Measurements from ENCODE around the gene CCDC71L. TPM values are rescaled to one million over a fixed set of nuclear protein-coding genes. Genes with fewer than 3 reads are reported as not detected.

CCDC71L gene
- total RNA-seq, 1 donor from 2014 or later, result 25.7 TPM

- intact Hi-C loops (cut with DNase I), result no loop called here
Observed at GRCh38 chr7:106653488-106653887, 7.5 kb downstream of the CCDC71L start.

GRCh38 chr7:106652909-106653308, 8.0 kb downstream of the CCDC71L start:
- H3K27ac ChIP-seq, result no peak overlapping the region
- peaks cover 10% of the 10 kb centered on the region for H3K4me1 ChIP-seq
- DNase-seq (no peak), ATAC-seq (no peak)
- intact Hi-C loops (cut with DNase I), result no loop called here
- no peaks in the 10 kb centered on the region for H3K9me3 ChIP-seq
- no peak overlapping the region for H3K4me3 ChIP-seq
- H3K36me3 ChIP-seq, result no peaks in the 10 kb centered on the region
- no peak for TF ChIP-seq CTCF (IDR thresholded peaks at IDR 0.05)
- H3K27me3 ChIP-seq, result no peaks in the 10 kb centered on the region

More at GRCh38 chr7:106653488-106653887, 7.5 kb downstream of the CCDC71L start:
- Histone ChIP-seq H3K27ac (no peak overlapping the region), H3K27me3 (no peaks in the 10 kb centered on the region), H3K9me3 (no peaks in the 10 kb centered on the region), H3K4me3 (no peak overlapping the region), H3K4me1 (peaks cover 16% of the 10 kb centered on the region), H3K36me3 (no peaks in the 10 kb centered on the region)
- TF ChIP-seq CTCF (IDR thresholded peaks at IDR 0.05), result no peak
- ATAC-seq, result no peak
- DNase-seq, result no peak

GRCh38 chr7:106652092-106652491, 8.9 kb downstream of the CCDC71L start:
- ATAC-seq (no peak), DNase-seq (no peak)
- Histone ChIP-seq H3K4me3 (no peak overlapping the region), H3K27me3 (no peaks in the 10 kb centered on the region), H3K27ac (no peak overlapping the region), H3K4me1 (peaks cover 2% of the 10 kb centered on the region), H3K36me3 (no peaks in the 10 kb centered on the region), H3K9me3 (no peaks in the 10 kb centered on the region)
- no peak for TF ChIP-seq CTCF (IDR thresholded peaks at IDR 0.05)
- intact Hi-C loops (cut with DNase I), result no loop called here

GRCh38 chr7:106646256-106646655, 14.7 kb downstream of the CCDC71L start:
- Histone ChIP-seq H3K27ac (no peak overlapping the region), H3K9me3 (no peaks in the 10 kb centered on the region), H3K4me1 (no peaks in the 10 kb centered on the region), H3K4me3 (no peak overlapping the region), H3K27me3 (no peaks in the 10 kb centered on the region), H3K36me3 (no peaks in the 10 kb centered on the region)
- DNase-seq (no peak), ATAC-seq (no peak)
- TF ChIP-seq CTCF (IDR thresholded peaks at IDR 0.05), result no peak
- intact Hi-C loops (cut with DNase I), result no loop called here

- Histone ChIP-seq H3K9me3 (no peaks in the 10 kb centered on the region), H3K27me3 (no peaks in the 10 kb centered on the region), H3K27ac (no peak overlapping the region), H3K4me3 (no peak overlapping the region), H3K4me1 (no peaks in the 10 kb centered on the region), H3K36me3 (no peaks in the 10 kb centered on the region)
- TF ChIP-seq CTCF (IDR thresholded peaks at IDR 0.05), result no peak
- peak; percentile 74 for ATAC-seq
- intact Hi-C loops (cut with DNase I), result no loop called here
- DNase-seq, result no peak
Observed at GRCh38 chr7:106644999-106645398, 16.0 kb downstream of the CCDC71L start.
